IPS DF 19.7 (cell line): ENCODE data around the gene ZNF692.
"Not testable (repeated sequence)": the region's sequence is repeated elsewhere in the genome, so short reads cannot be mapped to it uniquely, and the experiment has no call there.

Source experiments
- DNase-seq: peaks from one replicate; pipeline ENCODE4 v3.0.0-alpha.2; 2013; ENCODE audit warnings: low read depth, low spot score

Gene ZNF692

GRCh38 chr1:248849637-248850036 is 9.2 kb downstream of the ZNF692 start:
- DNase-seq: no peak

- no peak for DNase-seq
These were observed 9.7 kb downstream of the ZNF692 start for GRCh38 chr1:248849152-248849551.

DNA sequence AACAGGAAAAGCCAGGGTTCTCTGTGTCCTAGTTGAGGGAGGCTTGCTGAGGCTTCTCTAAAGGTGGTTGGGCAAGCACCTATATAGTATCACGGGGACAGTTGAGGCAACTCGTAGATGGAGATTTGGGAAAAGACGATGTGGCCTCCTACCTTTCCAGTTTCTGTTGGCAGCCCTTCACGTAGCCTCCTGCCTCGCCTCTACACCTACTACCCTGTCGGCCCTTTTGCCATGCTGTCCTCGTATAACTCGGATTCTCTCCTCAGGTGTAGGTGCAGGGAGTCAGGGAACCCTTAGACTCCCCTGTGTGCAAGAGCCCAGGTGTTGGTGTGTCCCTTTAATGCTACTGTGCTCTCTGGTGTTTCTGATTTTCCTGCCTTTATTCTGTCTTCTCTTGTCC is 10.3 kb downstream of the ZNF692 start:
- no peak for DNase-seq

GRCh38 chr1:248847956-248848561 is 10.8 kb downstream of the ZNF692 start:
- no peak for DNase-seq

DNA sequence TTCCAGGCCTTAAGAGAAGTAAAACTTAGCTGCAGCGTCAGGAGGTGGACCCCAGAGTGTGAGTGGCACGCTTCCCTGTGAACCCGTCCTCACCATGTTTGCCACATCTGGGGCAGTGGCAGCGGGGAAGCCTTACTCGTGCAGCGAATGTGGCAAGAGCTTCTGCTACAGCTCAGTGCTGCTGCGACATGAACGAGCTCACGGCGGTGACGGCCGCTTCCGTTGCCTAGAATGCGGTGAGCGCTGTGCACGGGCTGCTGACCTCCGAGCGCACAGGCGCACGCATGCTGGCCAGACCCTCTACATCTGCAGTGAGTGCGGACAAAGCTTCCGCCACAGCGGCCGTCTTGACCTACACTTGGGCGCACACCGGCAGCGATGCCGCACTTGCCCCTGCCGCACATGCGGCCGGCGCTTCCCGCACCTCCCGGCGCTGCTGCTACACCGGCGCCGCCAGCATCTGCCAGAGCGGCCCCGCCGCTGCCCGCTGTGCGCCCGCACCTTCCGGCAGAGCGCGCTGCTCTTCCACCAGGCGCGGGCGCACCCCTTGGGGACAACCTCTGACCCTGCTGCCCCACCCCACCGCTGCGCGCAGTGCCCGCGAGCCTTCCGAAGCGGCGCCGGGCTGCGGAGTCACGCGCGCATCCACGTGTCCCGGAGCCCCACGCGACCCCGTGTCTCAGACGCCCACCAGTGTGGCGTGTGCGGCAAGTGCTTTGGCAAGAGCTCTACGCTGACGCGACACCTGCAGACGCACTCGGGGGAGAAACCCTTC is 11.5 kb downstream of the ZNF692 start:
- DNase-seq: no peak

DNA sequence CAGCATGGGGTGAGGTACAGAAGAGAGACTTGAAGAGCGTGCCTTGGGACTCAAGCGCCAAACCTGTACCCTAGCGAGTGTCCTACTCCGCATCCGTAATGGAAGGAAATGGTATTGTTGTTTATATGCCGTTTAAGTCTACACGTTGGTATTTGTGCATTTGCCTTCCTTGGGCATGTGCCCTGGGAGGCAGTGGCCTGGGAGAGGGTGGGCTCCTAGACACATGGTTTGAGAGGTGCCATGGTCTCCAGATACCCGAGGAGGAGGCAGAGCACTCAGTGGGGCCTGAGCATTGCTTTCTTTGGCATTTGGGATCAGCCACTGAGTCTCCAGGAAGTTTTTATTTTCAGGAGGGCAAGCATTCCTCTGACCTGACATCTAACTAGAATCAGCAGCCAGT is 14.4 kb downstream of the ZNF692 start:
- no peak for DNase-seq

GRCh38 chr1:248843687-248844086 is 15.2 kb downstream of the ZNF692 start:
- DNase-seq: no peak

DNA sequence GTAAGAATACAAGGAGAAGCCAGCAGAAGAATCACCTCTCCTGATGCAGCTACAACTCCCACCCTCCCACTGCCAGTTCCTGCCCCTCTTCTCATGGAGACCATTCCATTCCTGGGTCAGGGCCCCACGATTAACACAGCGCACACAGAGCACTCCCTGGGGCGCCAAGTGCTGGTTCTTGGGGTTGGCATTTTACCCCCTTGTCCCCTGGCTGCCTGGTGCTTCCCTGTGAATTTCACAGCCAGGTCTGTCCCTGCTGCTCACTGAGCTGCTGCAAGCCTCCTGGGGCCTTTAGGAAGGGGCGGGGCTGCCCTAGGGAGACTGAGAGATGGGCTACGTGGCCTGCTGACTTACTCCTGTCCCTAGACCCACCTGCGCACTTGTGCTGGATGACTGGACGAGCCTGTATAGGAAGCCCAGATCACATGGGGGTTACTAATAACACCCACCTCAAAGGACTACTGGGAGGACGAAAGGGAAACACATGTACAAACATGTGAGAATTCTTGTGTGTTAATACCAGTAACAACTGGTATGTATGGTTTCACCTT is 16.0 kb downstream of the ZNF692 start:
- no peak for DNase-seq

- no peak for DNase-seq
These were observed 17.0 kb downstream of the ZNF692 start for GRCh38 chr1:248841702-248842395.

DNA sequence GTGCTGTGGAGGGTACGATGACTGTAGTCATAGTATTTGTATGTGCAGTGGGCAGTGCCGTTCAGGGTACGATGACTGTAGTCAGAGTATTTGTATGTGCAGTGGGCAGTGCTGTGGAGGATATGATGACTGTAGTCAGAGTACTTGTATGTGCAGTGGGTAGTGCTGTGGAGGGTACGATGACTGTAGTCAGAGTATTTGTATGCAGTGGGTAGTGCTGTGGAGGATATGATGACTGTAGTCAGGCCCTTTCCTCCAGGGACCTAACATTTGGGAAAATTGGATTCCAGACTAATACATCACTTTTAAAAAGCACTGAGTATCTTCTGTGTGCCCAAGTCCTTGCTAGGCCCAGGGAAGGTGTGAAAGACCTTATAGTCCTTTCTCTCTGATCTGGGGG is 17.9 kb downstream of the ZNF692 start:
- DNase-seq: no peak

DNA sequence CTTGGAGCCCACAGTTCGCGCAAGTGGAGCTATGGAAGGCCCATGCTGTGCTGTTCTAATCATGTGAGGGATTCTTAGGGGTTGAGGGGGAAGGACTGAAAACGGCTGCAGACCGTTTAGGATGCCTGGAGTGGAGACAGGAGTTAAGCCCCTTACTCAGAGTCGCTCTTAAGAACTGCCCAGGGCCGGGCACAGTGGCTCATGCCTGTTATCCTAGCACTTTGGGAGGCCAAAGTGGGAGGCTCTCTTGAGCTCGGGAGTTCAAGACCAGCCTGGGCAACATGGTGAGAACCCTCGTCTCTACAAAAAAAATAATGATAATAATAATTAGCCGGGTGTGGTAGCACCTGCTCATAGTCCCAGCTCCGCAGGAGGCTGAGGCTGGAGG is 19.7 kb downstream of the ZNF692 start:
- no peak for DNase-seq

- DNase-seq: peak; percentile 88
These were observed 20.3 kb downstream of the ZNF692 start for GRCh38 chr1:248838357-248839167.

DNA sequence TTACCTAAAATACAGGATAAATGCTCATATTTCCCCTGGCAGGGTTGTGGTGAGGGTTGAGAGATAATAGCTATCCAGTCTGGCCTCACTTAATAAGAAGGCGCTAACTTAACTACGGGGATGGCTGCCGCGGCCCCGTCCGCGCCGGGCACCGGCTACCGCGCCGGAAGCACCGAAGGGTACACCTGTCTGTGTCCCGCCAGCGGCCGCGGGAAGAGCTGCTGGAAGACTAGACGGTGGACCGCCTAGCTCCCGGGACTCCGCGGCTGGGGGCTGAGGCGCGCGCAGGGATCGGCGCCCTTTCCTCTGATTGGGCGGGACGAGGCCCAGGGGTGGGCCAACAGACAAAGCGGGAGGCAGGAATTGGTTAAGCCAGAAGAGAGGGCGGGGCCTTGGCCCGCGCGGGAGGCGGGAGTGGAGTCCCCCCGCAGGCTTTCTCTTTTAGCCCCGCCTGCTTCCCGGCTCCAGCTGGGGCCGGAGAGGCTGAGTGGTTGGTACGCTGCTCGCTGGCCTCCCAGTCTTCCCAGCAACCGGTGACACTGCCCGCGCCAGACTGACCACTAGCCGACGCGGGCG is 21.0 kb downstream of the ZNF692 start, which contains the start of gene ZNF672:
TSS of gene ZNF672 (plus strand) at position 444 of the 576 bp plus-strand sequence. CDS start 9,051 bp downstream, outside the sequence.
- no peak for DNase-seq

- DNase-seq: no peak
These were observed 21.7 kb downstream of the ZNF692 start for GRCh38 chr1:248837045-248837780.

DNA sequence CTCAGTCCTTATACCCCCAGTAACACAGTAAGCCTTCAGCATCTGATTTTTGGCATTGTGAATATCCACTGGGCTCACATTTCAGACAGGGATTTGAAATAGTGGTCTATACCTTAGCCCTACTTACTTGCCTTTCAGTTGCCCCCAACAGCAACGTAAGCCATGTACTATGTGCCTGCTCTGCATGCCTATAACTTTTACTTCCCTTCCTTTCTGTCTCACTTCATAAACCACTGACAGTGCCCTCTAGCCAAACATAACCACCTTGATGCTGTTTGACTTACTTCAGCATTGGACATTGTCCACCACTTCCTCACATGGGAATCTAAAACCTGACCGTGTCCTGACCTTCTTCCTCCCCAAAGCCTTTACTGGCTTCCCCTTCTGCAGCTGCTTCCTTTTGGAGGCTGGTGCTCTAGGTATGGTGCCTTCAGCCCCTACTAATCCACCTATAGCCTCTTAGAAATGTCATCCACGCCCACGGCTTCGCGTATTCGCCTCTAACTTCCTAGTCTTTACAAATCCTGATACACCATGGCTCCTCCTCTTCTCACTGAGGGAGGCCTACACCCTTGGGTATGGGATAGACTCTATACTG is 24.4 kb downstream of the ZNF692 start:
- no peak for DNase-seq

DNA sequence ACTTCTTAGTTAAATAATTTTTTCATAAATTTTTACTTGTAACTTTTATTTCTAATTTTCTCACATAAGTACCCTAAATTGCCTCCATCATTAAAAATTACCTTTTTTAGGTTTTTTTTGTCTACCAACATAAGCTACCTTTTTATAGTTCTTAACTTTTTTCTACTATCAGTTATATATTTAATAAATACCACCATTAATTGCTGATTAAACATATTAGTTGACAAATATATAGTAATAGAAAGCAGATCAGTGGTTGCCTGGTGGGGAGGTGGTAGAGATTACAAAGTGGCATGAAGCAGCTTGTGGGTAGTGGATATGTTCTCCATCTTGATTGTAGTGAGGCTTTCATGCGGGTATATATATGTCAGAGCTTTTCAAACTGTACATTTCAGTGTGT is 27.0 kb downstream of the ZNF692 start:
- no peak for DNase-seq

GRCh38 chr1:248830718-248831017 is 28.2 kb downstream of the ZNF692 start:
- not testable (repeated sequence) for DNase-seq

DNA sequence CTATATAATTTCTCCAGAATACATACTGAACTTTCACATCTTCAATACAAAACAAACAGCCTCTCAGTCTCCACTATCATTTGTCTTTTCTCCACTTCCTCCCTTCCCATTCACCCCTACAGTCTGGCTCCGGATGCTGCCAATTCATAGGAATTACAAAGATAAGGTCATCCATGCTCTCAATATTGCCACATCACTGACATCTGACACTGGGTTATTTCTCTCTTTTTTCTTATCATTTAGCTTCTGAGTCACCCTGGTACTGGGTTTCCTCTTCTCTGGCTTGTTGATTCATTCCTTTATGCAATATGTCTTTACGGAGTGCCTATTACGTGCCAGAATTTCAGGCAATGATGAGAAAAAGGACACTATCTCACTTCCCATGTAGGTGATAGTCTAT is 30.0 kb downstream of the ZNF692 start:
- DNase-seq: no peak

DNA sequence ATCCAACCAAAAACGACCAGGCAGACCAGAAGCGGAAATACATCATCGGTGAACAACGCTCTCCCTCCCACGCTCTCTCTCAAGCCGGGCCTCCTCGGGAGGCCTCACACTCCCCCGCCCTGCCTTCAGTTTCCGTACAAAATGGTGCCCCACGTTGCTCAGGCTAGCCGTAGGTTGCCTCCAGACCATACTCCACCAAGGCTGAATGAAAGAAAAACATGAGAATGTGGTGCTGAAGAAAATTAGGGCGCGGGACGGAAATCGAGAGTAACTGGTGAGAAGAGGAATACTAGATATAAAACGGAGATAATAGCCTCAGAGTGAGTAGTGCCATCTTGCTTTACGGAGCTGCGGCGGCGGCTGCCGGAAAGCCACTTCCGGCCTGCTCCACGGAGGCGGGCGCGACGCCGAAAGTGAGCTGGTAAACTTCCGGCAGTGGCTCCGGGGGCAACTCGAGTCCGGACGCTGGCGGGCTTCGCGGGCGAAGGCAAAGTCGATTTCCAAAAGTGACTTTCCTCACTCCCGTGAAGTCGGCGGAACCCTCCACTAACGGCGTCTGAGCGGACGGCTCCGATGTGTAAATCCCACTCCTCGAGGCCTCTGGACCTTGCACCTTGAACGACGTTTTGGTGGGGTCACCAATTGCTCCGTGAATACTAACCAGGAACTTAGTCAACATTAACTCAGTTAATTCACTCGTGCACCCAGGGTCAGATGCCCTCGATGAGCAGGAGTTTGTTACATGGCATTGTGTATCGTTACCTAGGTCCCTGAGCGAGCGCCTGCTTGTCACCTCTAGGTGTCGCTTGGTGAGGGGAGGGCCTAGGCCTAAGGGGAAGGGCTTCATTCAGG is 32.8 kb downstream of the ZNF692 start, which contains the start of gene SH3BP5L:
TSS of gene SH3BP5L (minus strand) at position 7 of the 852 bp plus-strand sequence. CDS start 980 bp downstream, outside the sequence.
- peak; percentile 82 for DNase-seq
